Erythroblast (primary cell): ENCODE measurements around the gene BPIFB2.

ENCODE experiments used
- GATA1 ChIP-seq: IDR thresholded peaks from 2 replicates; pipeline ENCODE4 v1.6.1; 2011; ENCODE audit warnings: low read depth, mild to moderate bottlenecking, control low read depth, low read length, moderate library complexity
- POLR2A ChIP-seq: IDR thresholded peaks from 2 replicates; pipeline ENCODE4 v1.6.1; 2011; ENCODE audit warnings: mild to moderate bottlenecking, low read length

DNA sequence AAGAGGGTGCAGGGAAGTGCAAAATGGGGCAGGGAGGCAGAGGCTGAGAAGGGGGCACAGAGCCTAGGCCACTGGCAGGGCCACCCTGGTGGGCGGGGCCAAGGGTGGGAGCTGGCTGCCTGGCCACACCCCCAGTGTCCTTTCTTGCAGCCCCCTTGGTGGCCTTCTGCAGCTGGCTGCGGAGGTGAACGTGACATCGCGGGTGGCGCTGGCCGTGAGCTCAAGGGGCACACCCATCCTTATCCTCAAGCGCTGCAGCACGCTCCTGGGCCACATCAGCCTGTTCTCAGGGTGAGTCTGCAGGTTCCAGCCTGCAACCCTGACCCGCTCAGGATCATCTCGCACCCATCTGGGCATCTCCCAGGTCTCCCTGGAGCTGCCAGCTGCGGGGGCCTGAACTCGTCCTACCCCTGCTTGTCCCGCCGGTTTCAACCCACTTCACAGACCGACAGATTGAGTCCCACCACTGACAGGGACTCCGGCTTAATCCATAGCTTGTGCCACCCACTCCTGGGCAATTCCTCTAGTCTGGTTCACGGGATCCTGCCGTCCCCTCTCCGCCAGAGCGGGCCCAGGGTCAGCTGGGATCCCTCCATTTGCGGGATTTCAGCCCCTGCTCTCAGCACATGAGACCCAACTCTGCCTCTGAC is 52.4 kb downstream of the BPIFB2 start:
- TF ChIP-seq POLR2A (no peak), GATA1 (no peak)
